ENCODE data around the gene PPM1H. TPM values are rescaled to one million over a fixed set of nuclear protein-coding genes. Genes with fewer than 3 reads are reported as not detected.

The PPM1H gene
- polyA plus RNA-seq, 1 donor: 3.7 TPM

- DNase-seq: no peak
Observed at GRCh38 chr12:62709311-62709710, 225.6 kb downstream of the PPM1H start.

- no peak for DNase-seq
Observed at GRCh38 chr12:62707939-62708338, 227.0 kb downstream of the PPM1H start.

GRCh38 chr12:62705846-62706245 lies 229.1 kb downstream of the PPM1H start:
- DNase-seq: no peak

GRCh38 chr12:62703011-62703380 lies 232.0 kb downstream of the PPM1H start:
- DNase-seq: no peak

- DNase-seq: no peak
Observed at GRCh38 chr12:62701492-62701891, 233.5 kb downstream of the PPM1H start.

GRCh38 chr12:62700091-62700880 lies 234.7 kb downstream of the PPM1H start:
- DNase-seq: no peak

- DNase-seq: no peak
Observed at GRCh38 chr12:62698701-62699101, 236.2 kb downstream of the PPM1H start.

GRCh38 chr12:62697893-62698292 lies 237.1 kb downstream of the PPM1H start:
- DNase-seq: no peak

GRCh38 chr12:62695696-62696095 lies 239.3 kb downstream of the PPM1H start:
- DNase-seq: no peak

GRCh38 chr12:62694632-62695031 lies 240.3 kb downstream of the PPM1H start:
- no peak for DNase-seq

GRCh38 chr12:62694116-62694515 lies 240.8 kb downstream of the PPM1H start:
- DNase-seq: no peak

- no peak for DNase-seq
Observed at GRCh38 chr12:62693376-62694050, 241.4 kb downstream of the PPM1H start.

- no peak for DNase-seq
Observed at GRCh38 chr12:62692884-62693283, 242.1 kb downstream of the PPM1H start.

- DNase-seq: no peak
Observed at GRCh38 chr12:62691309-62691708, 243.6 kb downstream of the PPM1H start.

GRCh38 chr12:62689042-62689839 lies 245.7 kb downstream of the PPM1H start:
- DNase-seq: no peak

- DNase-seq: no peak
Observed at GRCh38 chr12:62686938-62687337, 248.0 kb downstream of the PPM1H start.

GRCh38 chr12:62684570-62685295 lies 250.2 kb downstream of the PPM1H start:
- DNase-seq: peak; percentile 85

- peak; percentile 94 for DNase-seq
Observed at GRCh38 chr12:62683776-62684569, 251.0 kb downstream of the PPM1H start.

- no peak for DNase-seq
Observed at GRCh38 chr12:62681306-62681705, 253.6 kb downstream of the PPM1H start.

GRCh38 chr12:62679608-62680007 lies 255.3 kb downstream of the PPM1H start:
- no peak for DNase-seq

- DNase-seq: no peak
Observed at GRCh38 chr12:62677355-62677754, 257.6 kb downstream of the PPM1H start.

Measured in hindlimb muscle (tissue), 1 donor.